GM21367 (cell line): ENCODE results near the gene VWA2.
A peak's percentile ranks its signal among the peaks of the same experiment; 100 is the strongest.

Experiments used
- ATAC-seq: cut with Tn5 transposase; IDR thresholded peaks from one replicate; pipeline ENCODE4 v1.9.1; 2021; ENCODE audit not compliant: unreplicated experiment

The VWA2 gene, protein sequence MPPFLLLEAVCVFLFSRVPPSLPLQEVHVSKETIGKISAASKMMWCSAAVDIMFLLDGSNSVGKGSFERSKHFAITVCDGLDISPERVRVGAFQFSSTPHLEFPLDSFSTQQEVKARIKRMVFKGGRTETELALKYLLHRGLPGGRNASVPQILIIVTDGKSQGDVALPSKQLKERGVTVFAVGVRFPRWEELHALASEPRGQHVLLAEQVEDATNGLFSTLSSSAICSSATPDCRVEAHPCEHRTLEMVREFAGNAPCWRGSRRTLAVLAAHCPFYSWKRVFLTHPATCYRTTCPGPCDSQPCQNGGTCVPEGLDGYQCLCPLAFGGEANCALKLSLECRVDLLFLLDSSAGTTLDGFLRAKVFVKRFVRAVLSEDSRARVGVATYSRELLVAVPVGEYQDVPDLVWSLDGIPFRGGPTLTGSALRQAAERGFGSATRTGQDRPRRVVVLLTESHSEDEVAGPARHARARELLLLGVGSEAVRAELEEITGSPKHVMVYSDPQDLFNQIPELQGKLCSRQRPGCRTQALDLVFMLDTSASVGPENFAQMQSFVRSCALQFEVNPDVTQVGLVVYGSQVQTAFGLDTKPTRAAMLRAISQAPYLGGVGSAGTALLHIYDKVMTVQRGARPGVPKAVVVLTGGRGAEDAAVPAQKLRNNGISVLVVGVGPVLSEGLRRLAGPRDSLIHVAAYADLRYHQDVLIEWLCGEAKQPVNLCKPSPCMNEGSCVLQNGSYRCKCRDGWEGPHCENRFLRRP

DNA sequence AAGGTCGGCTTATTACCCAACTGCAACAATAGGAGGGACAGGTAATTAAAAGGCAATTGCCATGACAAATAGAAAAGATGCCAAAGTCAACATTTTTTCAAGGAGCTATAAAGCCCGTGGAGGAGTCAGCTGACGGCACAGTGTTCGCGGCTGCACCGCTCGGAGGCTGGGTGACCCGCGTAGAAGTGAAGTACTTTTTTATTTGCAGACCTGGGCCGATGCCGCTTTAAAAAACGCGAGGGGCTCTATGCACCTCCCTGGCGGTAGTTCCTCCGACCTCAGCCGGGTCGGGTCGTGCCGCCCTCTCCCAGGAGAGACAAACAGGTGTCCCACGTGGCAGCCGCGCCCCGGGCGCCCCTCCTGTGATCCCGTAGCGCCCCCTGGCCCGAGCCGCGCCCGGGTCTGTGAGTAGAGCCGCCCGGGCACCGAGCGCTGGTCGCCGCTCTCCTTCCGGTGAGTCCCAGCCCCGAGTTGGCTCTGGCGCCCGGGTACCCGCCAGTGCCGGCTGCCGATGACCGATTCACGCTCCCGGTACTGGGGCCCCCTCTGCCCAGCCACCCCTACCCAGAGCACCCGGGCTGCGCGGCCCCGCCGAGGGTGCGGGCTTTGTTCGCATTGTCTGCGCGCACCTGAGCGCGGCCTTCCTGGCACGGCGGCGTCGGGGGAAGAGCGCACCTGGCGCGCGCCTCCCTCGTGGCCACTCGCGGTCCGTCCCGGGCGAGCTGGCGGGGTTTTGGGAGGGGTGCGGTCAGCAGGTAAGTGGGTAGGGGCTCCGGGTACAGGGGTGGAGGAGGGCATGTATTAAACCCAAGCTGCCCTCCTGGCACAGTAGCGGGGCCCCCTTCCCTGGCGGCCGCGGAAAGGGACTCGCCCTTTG is at the start of gene VWA2:
Gene VWA2 (plus strand): TSS at position 138 of the 877 bp plus-strand sequence. CDS start 9,460 bp downstream, outside the sequence.
- no peak for ATAC-seq

DNA sequence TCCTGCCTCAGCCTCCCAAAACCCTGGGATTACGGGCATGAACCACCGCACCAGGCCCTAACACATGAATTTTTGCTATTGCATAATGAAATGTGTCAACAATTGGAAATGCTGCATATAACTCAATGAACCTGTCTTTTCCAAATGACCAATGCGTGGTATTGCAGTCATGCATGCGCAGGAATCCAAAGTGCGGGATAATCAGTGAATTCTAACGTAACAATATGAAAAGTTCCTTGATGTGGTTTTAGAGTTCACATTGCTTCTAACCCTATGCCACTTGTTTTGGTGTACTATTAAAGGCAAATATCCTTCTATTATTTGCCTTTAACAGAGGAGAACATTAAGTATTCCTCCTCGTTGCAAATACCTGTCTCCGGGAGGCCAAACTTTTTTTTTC is 49.4 kb upstream of the VWA2 start:
- ATAC-seq = no peak

DNA sequence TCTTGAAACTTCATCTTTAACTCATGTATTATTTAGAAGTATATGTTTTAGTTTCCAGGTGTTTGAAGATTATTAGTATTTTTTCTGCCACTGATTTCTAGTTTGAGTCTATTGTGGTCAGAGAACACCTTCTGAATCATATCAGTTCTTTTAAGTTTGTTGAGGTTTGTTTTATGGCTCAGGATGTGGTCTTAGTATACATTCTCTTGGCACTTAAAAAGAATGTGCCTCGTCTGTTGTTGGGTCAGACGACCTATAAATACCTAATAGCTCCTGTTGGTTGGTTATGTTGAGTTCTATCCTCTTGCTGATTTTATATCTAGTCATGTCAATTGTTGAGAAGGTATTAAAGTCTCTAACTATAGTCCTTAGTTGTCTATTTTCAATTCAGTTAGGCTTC is 44.0 kb upstream of the VWA2 start:
- ATAC-seq = peak; percentile 45

DNA sequence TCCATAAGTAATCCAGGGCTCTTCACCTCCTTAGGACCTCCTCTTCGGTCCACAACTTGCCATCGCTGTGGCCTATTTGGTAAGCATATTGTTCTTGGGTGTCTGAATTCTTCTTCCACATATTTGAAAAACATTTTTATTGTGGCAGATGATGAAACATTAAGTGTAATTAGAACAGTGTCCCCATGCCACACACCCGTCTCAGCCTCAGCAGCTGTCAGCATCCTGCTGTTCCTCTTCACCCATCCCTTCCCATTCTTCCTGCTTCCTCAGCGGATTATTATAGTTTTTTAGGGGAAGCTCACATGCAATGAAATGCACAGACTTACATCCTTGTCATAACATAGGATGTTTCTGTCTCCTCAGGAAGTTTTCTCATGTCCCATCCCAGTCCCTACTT is 39.8 kb upstream of the VWA2 start:
- no peak for ATAC-seq

DNA sequence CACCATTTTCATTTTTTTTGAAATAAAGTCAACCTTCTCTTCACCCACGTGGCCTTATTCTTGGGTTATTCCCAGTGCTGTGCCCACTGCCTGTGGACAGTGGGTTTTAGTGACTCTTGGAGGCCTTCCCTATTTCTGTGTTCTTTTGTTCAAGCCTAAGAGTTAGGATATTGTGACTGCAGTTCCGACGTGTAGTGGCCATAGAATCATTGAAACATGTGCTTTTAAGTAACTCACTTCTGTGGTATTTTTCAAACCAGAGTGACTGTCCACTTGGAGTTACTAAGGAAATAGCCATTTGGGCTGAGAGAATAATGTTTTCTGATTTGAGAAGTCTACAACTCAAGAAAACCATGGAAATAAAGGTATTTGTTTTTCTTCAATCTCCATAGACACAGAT is 36.2 kb upstream of the VWA2 start:
- ATAC-seq = no peak

DNA sequence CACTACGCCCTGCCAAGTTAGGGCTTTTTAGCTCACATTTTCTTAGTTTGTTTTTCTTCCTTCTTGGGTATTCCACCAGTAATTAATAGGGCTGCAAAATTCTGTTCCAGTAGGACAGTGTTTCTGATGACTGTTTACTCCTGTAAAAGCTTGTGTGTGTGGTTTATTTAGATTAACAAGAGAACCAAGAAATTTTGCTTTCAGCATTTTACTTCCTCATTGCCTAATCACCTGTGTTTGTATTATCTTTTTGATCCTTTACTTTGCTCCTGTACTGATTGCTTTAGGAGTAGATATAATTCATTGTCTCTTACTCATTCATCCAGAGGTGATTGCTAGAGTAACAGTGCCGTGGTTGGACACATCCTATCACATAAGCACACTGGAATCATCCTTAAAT is 32.2 kb upstream of the VWA2 start:
- no peak for ATAC-seq

DNA sequence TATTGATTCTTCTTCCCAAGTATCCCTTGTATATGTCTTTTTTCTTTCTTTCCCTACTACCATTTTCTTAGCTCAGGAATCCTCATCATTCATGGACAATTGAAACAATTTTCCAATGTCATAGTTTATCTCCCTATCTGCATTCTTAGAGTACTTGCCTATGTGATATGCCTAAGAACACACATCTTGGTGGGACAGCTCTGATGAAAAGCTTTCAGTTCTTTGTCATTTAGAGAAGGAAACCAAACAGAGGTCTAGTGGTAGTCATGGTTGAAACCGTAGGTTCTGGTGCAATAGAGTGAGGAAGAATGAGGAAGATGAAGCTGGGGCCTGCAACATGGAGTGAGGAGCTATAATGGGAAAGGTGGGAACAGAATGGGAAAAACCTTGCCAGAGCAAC is 31.7 kb upstream of the VWA2 start:
- ATAC-seq = no peak

DNA sequence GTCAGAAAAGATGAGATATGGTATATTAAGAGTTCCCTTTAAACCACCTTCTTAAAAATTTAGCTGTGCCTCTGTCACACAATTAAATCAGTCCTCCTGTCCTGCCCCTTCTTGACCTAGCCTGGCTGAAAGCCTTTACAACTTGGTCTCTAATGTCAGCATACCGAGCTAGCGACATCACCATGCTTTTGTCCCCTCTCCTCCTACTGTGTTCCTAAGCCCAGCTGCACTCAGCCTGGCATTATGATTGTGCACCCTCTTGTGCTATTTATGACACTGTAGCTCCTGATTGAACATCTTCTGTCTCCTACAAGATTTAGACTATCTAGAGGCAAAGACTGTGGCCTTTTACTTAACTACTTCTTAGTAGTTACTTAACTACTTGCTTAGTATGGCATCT is 30.7 kb upstream of the VWA2 start:
- ATAC-seq = no peak

DNA sequence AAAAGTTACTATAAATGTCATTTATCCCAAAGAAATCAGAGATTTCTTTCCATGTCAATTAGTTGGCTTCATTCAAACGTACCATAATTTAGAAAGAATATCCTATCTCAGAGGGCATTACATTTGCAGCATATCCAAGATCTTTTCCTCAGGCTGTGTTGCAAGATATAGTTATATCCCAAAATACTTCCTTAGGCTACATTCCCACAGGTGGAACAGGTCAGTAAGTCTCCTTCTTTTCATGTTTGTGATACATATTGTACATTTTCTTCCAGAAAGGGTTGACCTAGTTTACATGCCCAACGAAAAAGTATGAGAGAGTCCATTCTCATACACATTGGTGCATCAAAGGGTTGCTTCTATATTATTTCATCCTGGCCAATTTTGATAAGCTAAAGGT is 26.9 kb upstream of the VWA2 start:
- no peak for ATAC-seq

DNA sequence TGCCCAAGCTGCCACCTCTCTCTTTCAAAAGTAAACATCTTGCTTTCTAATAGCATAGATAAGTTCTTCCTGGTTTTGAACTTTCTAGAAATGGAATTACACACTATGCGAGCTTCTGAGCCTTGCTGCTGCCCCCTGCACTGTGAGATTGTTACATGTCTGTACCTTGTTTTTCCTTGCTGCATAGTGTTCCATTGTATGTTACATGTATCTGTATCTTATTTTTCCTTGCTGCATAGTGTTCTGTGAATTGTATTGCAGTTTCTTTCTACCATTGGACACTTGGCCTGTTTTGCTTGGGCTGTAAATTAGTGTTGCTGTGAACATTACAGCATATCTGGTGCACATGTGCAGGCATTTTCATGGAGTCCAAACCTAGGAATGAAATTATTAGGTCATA is 24.0 kb upstream of the VWA2 start:
- ATAC-seq = no peak

DNA sequence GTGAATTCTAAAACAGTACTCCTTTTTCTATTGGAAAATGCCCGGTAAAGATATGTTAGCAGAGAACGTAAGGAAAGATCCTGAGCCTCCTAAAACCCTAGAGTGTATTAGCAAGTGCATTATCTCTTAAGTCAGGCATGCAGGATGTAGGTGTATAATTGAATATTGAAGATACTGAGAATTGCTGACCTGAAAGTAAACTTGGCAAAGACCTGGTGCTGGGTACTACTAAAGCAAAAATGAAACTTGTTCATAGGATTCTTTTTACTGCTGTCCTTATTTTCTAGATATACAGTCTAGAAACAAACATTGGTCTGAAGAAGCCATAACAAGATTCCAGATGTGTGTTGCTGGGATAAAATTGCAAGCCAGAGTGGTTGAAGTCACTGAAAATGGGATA is 18.8 kb upstream of the VWA2 start:
- no peak for ATAC-seq

DNA sequence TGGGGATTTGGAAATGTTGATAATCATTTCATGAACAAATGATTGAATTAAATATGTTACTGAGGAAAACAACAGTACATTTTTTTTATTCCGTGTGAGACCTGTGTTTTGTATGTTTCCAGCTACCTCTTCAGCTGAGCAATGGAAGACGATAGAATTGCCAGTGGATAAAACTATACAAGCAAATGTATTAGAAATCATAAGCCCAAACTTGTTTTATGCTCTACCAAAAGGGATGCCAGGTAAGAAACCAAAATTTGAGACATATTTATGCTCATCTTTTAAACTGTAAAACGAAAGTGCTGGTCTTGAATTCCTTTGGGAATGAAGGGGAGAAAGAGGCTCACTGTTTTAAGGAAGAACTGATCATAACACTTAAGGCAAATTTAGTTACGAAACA is 17.8 kb upstream of the VWA2 start:
- no peak for ATAC-seq

DNA sequence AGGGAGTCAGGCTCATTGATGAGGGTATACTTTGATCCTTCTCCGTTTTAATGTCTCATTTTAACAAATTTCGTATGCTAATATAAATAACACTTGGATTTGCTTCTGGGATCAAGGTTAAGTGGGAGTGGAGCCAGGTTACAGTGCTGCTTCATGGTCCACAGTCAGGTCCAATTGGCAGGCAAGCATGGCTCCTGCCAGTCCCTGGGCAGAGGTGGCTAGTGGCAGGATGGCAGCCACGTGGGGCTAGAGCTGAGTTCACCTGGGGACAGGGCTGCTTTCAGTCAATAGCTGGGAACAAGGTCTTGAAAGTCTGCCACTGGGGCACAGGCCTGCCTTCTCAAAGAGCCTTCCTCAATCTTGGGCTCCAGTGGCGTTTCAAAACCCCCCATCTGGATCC is 16.0 kb upstream of the VWA2 start:
- ATAC-seq = no peak

DNA sequence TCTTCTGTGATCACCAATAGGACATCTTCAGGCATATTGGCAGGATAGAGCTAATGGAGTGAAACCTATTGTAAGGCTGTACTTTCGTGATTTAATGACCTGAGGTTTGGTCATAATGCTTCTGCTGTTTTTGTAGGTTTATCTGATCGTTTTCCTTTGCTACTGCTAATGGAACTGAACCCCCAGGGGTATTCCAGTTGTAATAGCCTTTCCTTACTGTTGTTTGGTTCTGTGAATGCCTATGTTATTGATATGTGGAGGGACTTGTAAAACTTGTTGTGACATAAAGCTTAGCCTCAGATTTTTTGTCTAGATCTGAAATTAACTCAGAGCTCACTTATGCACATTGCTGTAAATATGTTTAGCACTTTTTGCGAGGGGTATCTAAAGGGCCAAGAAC is 10.9 kb upstream of the VWA2 start:
- ATAC-seq = no peak

DNA sequence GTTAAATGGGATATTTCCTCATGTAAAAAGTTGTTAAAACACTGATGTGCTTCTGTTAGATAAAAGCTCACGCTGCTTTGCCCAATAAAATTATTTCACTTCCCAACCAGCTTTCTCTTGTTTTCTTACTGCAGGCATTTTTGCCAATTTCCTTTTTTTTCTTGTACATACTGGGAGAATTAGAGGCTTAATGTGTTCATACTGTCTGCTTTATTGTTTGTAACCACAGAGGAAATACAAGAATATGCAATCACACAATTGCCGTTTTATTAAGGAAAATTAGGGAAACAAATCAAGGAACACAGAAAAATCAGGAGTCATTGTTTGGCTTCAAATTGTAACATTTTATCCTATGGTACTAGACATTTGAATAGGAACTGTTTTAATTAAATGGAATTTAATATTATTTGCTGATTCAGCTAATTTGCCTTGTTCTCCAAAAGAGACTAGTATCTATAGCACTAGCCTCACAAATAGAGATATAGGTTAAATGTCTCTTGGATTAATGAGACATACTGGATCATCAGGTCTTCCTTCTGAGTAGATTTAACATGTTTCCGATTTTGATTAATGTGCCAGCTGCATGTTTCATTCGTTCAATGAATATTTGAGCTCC is 6.4 kb upstream of the VWA2 start:
- no peak for ATAC-seq

DNA sequence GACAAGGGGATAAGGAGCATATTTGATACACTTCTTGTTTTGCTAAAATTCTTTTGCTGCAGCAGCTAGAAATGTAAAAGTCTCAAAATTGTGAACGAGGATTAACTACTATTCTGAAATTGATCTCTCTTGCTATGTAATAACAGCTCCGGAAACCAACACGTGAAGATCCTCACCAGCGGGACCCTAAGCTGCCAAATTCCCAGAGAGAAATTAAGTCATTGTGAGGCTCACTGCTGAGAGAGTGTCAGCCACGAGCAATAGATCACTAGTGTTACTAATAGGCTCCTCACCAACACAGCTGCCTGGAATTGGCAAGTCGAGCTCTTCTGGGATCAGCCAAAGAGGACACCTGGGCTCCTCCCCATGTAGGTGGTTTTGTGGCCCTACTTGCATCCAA is 5.6 kb upstream of the VWA2 start:
- no peak for ATAC-seq

DNA sequence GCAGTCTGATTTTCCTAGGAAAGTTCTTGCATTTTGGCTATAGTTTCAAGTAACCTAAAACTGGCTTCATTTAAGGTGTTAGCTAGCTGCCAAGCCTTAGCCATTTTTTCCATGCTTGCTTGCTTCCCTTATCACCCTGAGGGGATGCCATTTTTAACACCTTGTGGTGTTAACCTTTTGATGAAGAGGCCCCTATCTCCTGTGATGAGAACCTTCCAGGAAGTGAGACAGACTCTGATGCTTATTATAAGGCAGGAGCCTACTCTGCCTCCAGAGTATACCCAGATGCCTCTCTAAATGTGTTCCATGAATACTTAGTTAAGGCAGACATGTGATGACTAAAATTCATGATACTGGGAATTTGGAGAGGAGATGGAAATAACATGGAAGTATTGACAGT is 4.9 kb upstream of the VWA2 start:
- ATAC-seq = no peak

DNA sequence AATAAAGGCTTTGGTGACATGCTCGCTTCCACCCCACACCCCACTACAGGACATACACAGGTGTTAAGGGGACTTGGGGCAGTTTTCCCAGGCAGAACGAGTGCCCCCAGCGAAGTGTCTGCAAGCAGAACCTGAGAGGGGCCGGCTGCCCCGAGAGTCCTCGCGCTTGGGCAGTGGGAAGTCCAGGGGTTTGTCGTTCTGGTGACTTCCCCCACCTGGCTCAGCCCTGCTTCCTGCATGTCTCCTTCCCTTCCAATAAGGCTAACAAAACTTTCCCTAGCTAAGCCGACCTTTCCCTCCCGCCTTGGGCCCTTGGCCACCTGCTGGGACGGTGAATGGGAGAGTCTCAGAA is 916 bp downstream of the VWA2 start:
- ATAC-seq = no peak

DNA sequence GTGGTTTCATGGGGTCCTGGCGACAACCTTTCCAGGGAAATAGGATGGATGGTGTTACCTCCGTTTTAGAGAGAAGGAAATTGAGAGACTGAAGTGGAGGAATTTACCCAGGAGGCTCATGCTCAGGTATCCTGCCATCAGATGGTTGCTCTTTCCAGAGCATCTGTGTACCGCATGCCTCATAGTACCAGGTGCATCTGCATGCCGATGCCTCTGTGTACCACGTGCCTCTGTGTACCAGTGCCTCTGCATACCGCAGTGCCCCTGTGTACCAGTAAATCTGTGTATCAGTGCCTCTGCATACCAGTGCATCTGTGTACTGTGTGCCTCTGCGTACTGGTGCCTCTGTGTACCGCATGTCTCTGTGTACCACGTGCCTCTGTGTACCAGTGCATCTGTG is 3.2 kb downstream of the VWA2 start:
- ATAC-seq = no peak

DNA sequence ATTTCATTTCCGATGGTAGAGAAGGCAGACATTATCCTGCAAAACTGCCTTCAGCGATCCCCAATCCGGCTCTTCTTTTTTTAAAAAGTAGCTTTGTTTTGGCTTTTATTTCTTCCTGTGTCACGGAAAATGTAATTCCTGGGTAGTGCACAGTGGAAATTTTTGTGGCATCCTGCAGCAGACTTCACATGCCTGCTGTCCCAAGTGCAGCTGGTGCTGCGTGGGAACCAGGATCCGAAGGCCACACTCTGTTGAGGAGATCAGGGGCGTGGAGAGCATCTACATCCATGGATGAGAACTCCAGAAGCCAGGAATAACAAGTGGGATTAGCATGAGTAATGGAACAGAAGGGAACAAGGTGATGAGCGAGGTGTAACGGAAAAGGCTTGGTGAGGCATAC is 4.6 kb downstream of the VWA2 start:
- ATAC-seq = no peak

DNA sequence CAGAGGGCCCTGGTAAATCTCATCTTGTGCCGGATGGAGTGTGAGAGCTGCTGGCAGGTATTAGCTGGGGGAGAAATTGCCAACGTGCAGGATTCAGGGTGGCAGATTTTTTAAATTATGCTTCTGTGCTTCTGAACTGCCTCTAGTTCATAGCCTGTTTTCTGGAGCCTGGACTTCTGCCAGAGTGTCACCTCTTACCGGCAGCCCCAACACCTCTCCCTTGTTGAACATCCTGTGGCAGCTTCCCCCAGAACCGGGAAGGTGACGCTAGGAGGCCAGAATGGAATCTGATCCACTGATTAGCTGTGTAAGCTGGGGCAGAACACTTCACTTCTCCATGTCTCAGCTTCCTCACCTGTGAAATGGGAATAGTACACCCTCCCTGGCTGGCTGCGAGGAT is 5.1 kb downstream of the VWA2 start:
- no peak for ATAC-seq
